Panc1 (cell line): ENCODE data around the gene OSBPL5. TPM values are rescaled to one million over a fixed set of nuclear protein-coding genes. Genes with fewer than 3 reads are reported as not detected.

Experiments
- ATAC-seq: fragments of 200-7000 bp; cut with Tn5 transposase; 2 replicates; pipeline ENCODE4 v1.9.1; 2020; ENCODE audit warnings: mild to moderate bottlenecking, moderate library complexity
- BruUV-seq: library from RNA; stranded (reverse); fragments of 400-500 nt; replicated peaks from 2 replicates; lab custom pipeline; 2021; lab: Mats Ljungman, UMichigan
- CTCF ChIA-PET: fragments of 300-600 bp; sonication (Branson Sonifier 250); formaldehyde crosslinking; loops from one replicate; lab custom pipeline; 2022; ENCODE audit warnings: antibody characterized with exemption; lab: Charles Lee
- POLR2A ChIA-PET: fragments of 300-600 bp; sonication (Branson Sonifier 250); formaldehyde crosslinking; loops from one replicate; lab custom pipeline; 2022; ENCODE audit warnings: antibody characterized with exemption; lab: Charles Lee
- DNase-seq: peaks from one replicate; pipeline ENCODE4 v3.0.0-alpha.2; 2010; ENCODE audit warnings: low read depth, low spot score
- H3K27ac ChIP-seq: 2 replicates; pipeline ENCODE4 v1.5.1; 2011; ENCODE audit warnings: mild to moderate bottlenecking, low read length, inconsistent platforms
- H3K27me3 ChIP-seq: fragments of 200-500 bp; sonication (Bioruptor generic); 2 replicates; pipeline ENCODE4 v1.6.0; 2014; ENCODE audit warnings: low read length, inconsistent platforms; ENCODE audit not compliant: control insufficient read depth, insufficient read depth
- H3K36me3 ChIP-seq: fragments of 200-500 bp; sonication (Bioruptor generic); 2 replicates; pipeline ENCODE4 v1.5.1; 2014; ENCODE audit warnings: inconsistent platforms, mild to moderate bottlenecking, low read length, moderate library complexity; ENCODE audit not compliant: control insufficient read depth, insufficient read depth
- H3K4me1 ChIP-seq: 2 replicates; pipeline ENCODE4 v1.5.1; 2011; ENCODE audit warnings: inconsistent platforms, mild to moderate bottlenecking, low read length, moderate library complexity; ENCODE audit not compliant: control insufficient read depth, insufficient read depth
- H3K4me3 ChIP-seq, 2 experiments: 2 replicates each; pipeline ENCODE4 v1.5.1; 2011 to 2012; ENCODE audit warnings: low read depth in 2 of 2, low read length in 2 of 2, mild to moderate bottlenecking in 2 of 2, inconsistent platforms in 1 of 2, moderate library complexity in 1 of 2
- H3K9me3 ChIP-seq: fragments of 200-500 bp; sonication (Bioruptor generic); 2 replicates; pipeline ENCODE4 v1.5.1; 2014; ENCODE audit warnings: low read depth, mild to moderate bottlenecking, inconsistent platforms, low read length, moderate library complexity; ENCODE audit not compliant: control insufficient read depth, insufficient read depth
- CTCF ChIP-seq: fragments of 450-650 bp; IDR thresholded peaks from 2 replicates; pipeline ENCODE4 v1.5.1; 2017; ENCODE audit warnings: mild to moderate bottlenecking
- POLR2AphosphoS5 ChIP-seq: IDR thresholded peaks from 2 replicates; pipeline ENCODE4 v1.6.1; 2012; ENCODE audit warnings: mild to moderate bottlenecking, low read depth, low read length, moderate library complexity
- REST ChIP-seq, 2 experiments: IDR thresholded peaks; 2 replicates each; pipeline ENCODE4 v1.6.1; 2011 to 2012; ENCODE audit warnings: low read depth in 2 of 2, control low read depth in 1 of 2, low read length in 1 of 2, mild to moderate bottlenecking in 1 of 2, moderate library complexity in 1 of 2; ENCODE audit not compliant: insufficient read depth in 1 of 2
- SIN3A ChIP-seq: IDR thresholded peaks from 2 replicates; pipeline ENCODE4 v1.6.1; 2012; ENCODE audit warnings: low read depth, mild to moderate bottlenecking, low read length, moderate library complexity, borderline replicate concordance; ENCODE audit not compliant: insufficient read depth
- TCF7L2 ChIP-seq: IDR thresholded peaks from 2 replicates; pipeline ENCODE4 v1.6.1; 2011; ENCODE audit warnings: mild to moderate bottlenecking, low read depth, low read length, inconsistent platforms
- in situ Hi-C: cut with HindIII; loops from 2 replicates; pipeline ENCODE4 v1.10.0; 2016; ENCODE audit warnings: low sequenced_read_pairs, low pct_unique_long_range_greater_than_20kb
- intact Hi-C: fragments of 100-400 bp; cut with micrococcal nuclease; formaldehyde crosslinking; loops from one replicate; pipeline ENCODE4 v1.10.0; 2022; ENCODE audit not compliant: unreplicated experiment
- total RNA-seq: library from RNA; stranded (reverse); gene quantifications from one replicate; pipeline ENCODE4 v1.2.1, GENCODE V29; 2021; ENCODE audit not compliant: unreplicated experiment

OSBPL5 gene
- total RNA-seq, 1 experiment from 2014 or later, result 20.2 TPM

GRCh38 chr11:3158131-3158591 is 6.9 kb downstream of the OSBPL5 start:
- no peak overlapping the region for H3K27ac ChIP-seq
- DNase-seq (no peak), ATAC-seq (no peak)
- no peak overlapping the region for H3K4me3 ChIP-seq
- no peak for TF ChIP-seq POLR2AphosphoS5
- TF ChIP-seq TCF7L2, result no peak
- no peak for TF ChIP-seq SIN3A
- TF ChIP-seq CTCF, result no peak
- TF ChIP-seq REST (IDR thresholded peaks at IDR 0.05; ENCODE audit: insufficient read depth in 1 of 2, low read depth in 2 of 2, low read length in 1 of 2), result no peak
- intact Hi-C loops (no loop called here), in situ Hi-C loops (no loop called here)
- no TSS peak for BruUV-seq
- no peaks in the 10 kb centered on the region for H3K9me3 ChIP-seq
- CTCF ChIA-PET, result no interaction called here
- peaks cover 47% of the 10 kb centered on the region for H3K4me1 ChIP-seq
- POLR2A ChIA-PET, result no interaction called here
- no peaks in the 10 kb centered on the region for H3K27me3 ChIP-seq
- no peaks in the 10 kb centered on the region for H3K36me3 ChIP-seq

- DNase-seq, result no peak
- Histone ChIP-seq H3K4me1 (peaks cover 43% of the 10 kb centered on the region), H3K36me3 (no peaks in the 10 kb centered on the region), H3K4me3 (no peak overlapping the region), H3K27ac (no peak overlapping the region), H3K27me3 (no peaks in the 10 kb centered on the region), H3K9me3 (no peaks in the 10 kb centered on the region)
- in situ Hi-C loops (no loop called here), intact Hi-C loops (no loop called here)
- ATAC-seq, result no peak
- BruUV-seq, result no TSS peak
- ChIA-PET CTCF (no interaction called here), POLR2A (no interaction called here)
- TF ChIP-seq SIN3A (no peak), REST (IDR thresholded peaks at IDR 0.05; ENCODE audit: insufficient read depth in 1 of 2, low read depth in 2 of 2, low read length in 1 of 2) (no peak)
Observed at GRCh38 chr11:3157381-3158130, 7.6 kb downstream of the OSBPL5 start.
